DMS153 treated with DMSO at 0.1 percent for 48 hours (cell line): ENCODE measurements around the gene ANKRD10.
"Not testable (repeated sequence)": the region's sequence is repeated elsewhere in the genome, so short reads cannot be mapped to it uniquely, and the experiment has no call there.

ENCODE experiments used
- DNase-seq: peaks from one replicate; lab custom pipeline; 2025; ENCODE audit not compliant: unreplicated experiment; lab: John Stamatoyannopoulos, UW

Gene ANKRD10

DNA sequence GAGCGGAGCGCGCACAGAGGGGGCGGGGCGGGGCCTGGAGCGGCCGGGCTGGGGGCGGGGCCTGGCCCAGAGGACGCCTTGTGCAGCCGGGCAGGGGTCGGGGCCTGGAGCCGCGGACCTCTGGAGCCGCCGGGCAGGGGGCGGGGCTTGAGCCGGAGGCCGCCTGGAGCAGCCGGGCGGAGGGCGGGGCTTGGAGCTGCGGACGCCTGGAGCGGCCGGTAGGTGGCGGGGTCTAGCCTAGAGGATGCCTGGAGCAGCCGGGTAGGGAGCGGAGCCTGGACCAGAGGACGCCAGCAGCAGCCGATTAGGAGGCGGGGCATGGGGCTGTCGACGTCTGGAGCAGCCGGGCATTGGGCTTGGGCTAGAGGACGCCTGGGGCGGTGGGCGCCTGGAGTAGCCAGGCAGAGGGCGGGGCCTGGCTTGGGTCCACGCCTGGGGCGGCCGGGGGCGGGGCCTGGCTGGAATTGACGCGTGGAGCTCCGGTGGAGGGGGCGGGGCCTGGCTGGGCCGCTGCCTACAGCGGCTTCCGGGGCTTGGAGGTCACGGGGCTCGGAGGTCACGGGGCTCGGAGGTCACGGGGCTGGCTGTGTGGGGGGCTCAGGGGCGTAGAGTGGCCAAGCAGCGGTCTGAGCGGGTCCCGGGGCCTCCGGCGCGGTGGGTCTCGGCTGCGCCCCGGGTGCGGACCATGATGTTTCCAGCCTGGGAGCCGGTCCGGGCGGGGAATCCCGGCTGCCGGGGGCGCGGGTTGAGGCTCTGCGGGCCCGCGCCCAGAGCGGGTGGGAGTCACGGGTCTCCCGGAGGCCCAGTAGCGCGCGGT lies at the start of gene ANKRD10:
Gene ANKRD10, minus strand, starts transcription at position 13 of the 817 bp plus-strand sequence. CDS start 135 bp downstream, outside the sequence.
- peak; percentile 98 for DNase-seq

- DNase-seq: no peak
Observed at GRCh38 chr13:110964229-110965037, 49.6 kb upstream of the ANKRD10 start.

DNA sequence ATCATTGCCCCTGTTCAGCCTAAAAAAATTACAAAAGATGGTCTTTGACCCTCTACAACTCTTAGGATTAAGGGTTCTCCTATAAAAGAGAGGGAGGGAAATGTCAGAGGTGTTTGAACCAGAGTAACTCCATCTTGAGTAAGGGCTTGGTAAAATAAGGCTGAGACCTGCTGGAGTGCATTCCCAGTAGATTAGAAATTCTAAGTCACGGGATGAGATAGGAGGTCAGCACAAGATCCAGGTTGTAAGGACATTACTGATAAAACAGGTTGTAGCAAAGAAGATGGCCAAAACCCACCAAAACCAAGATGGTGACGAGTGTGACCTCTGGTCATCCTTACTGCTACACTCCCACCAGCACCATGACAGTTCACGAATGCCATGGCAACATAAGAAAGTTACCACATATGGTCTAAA lies 48.7 kb upstream of the ANKRD10 start:
- DNase-seq: no peak

DNA sequence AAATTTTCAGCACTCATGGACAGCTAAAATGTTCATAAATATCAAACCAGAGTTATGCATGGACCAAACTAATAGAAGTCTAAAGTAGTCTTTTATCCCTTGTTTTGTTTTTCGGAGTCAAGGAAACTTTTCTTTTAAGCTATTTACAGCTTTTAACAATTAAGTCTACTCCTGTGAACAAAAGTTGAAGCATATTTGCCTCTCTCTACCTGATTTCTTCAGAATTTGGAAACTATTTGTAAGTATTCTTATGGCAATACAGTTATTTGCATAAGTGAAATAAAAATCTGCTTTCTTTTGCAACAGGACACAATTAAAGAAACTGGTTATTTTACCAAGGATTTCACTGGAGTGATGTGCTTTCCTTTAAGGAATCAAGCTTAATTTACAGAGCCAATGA lies 47.1 kb upstream of the ANKRD10 start:
- no peak for DNase-seq

DNA sequence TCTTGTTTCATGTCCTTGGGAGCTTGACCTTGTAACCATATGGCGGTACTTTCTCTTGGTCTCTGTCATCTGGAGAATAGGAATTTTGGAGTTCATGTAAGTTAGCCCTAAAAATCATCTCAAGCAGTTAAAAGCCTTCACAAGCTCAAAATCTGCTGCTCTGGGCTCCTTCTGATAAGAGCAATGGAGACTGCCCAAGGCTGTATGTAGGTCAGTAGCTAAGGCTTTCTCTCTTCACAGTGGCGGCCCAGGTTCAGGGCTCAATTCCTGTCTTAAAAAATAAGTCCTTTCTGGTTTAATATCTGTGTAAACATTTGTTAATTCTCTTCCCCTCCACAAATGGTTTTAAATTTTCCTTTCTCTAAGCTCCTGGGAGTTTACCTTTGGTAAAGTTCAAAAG lies 45.3 kb upstream of the ANKRD10 start:
- DNase-seq: no peak

- DNase-seq: no peak
Observed at GRCh38 chr13:110957931-110958330, 43.1 kb upstream of the ANKRD10 start.

- DNase-seq: no peak
Observed at GRCh38 chr13:110957181-110957884, 42.5 kb upstream of the ANKRD10 start.

GRCh38 chr13:110956216-110956615 lies 41.3 kb upstream of the ANKRD10 start:
- DNase-seq: not testable (repeated sequence)

GRCh38 chr13:110955608-110956007 lies 40.7 kb upstream of the ANKRD10 start:
- DNase-seq: not testable (repeated sequence)

- not testable (repeated sequence) for DNase-seq
Observed at GRCh38 chr13:110955072-110955503, 40.2 kb upstream of the ANKRD10 start.

- DNase-seq: not testable (repeated sequence)
Observed at GRCh38 chr13:110954533-110954920, 39.7 kb upstream of the ANKRD10 start.

DNA sequence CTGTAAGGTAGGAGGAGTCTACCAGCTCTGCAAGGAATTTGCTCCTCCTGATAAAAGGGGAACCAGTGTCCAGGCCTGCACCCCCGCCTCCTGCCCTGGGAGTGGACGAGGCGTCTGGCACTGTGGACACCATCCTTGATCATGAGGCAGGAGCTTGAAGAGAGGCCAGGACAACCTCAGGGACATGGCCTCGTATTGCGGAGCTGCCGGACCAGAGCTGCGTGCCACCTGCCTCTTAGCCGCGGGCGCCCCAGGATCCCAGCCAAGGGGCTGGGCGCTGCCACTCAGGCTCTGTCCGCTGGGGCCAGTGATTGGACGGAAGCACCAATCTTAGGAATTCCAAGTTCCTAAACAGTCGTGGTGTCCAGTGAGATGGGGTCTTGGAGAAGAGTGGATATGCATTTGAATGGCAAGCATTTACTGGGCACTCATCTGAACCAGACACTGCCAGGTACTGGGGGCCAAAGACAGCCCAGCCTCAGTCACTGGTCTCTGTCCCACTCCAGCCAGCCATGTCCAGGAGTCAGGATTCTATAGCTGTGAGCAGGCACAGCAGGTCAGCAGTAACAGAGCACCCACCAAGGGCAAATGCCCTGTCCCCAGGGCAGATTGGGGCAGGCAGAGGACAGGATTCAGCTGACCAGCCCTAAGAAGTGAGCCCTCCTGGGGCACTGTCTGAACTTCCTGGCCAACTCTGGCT lies 39.1 kb upstream of the ANKRD10 start:
- no peak for DNase-seq

- no peak for DNase-seq
Observed at GRCh38 chr13:110953416-110953815, 38.5 kb upstream of the ANKRD10 start.

DNA sequence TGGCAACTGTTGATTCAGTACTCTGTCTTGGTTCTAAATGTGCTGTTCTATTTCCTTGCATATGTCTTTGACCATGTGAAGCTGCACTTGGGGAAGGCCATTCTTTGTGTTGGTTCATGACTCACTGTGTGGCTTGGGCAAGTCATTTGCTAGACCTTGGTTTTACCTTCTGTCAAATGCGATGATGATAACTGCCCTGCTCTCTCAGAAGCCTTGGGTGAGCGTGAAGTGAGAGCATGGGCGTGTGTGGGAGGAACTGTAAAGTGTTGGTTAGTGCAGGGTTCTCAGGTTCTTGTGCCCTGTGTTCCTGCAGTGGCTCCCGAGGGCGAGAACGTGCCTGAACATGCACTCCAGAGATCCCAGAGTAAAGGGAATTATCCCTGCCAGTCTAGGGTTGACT lies 37.3 kb upstream of the ANKRD10 start:
- DNase-seq: not testable (repeated sequence)

- no peak for DNase-seq
Observed at GRCh38 chr13:110950819-110951570, 36.1 kb upstream of the ANKRD10 start.

DNA sequence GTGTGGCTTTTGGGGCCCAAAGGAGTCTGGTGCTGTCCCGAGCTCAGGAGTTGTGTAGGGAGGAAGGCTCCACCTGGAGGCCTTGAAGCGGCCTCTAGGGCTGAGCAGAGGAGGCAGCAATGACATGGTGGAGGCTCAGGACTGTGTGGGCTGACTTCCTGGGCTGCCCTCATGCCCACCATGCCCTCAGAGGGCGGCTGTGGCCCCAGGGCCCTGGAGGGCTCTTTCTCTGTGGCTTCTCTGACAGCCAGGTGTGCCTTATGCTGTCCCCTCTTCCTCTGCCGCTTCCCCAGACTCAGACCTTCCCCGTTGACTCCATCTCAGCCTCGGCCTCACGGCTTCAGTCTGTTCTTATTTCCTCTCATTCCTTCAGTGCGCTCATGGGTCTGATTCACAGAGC lies 35.5 kb upstream of the ANKRD10 start:
- DNase-seq: no peak

DNA sequence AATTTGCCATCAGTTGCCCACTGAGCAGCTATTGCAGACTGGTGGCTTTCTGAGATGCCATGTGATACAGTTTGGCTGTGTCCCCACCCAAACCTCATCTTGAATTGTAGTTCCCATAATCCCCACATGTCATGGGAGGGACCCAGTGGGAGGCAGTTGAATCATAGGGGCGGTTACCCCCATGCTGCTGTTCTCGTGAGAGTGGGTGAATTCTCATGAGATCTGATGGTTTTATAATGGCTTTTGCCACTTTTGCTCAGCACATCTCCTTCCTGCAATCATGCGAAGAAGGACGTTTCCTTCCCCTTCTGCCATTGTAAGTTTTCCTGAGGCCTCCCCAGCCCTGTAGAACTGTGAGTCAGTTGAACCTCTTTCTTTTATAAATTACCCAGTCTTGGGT lies 34.8 kb upstream of the ANKRD10 start:
- DNase-seq: no peak

DNA sequence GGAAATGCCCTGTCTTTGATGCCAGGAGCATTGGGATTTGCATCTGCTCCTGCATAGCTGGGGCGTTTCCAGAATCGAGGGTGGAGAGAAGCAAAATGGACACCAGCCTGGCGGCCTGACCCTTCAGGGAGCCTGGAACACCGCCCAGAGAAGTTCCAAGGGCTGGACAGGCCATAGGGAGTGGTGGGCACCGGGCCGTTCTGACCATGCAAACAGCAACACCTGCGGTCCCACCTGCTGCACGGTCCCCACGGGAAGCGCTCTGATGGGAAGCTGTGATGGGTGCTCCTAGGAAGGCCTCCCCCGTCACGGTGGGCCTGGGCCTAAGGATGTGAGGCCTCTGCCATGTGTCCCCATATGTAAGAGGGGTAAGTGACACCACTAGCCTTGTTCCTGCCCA lies 34.2 kb upstream of the ANKRD10 start:
- DNase-seq: no peak

GRCh38 chr13:110947338-110947737 lies 32.5 kb upstream of the ANKRD10 start:
- not testable (repeated sequence) for DNase-seq

GRCh38 chr13:110945928-110946570 lies 31.2 kb upstream of the ANKRD10 start:
- DNase-seq: no peak
